Urinary bladder (tissue), 4 donors: ENCODE measurements around the gene SLC48A1. TPM values are rescaled to one million over a fixed set of nuclear protein-coding genes. Genes with fewer than 3 reads are reported as not detected.

ENCODE experiments used
- DNase-seq: peaks from one replicate; pipeline ENCODE4 v3.0.0-alpha.2; 2015; ENCODE audit errors: extremely low spot score
- H3K27ac ChIP-seq: one replicate; pipeline ENCODE4 v1.5.1; 2013; ENCODE audit warnings: low read depth, mild to moderate bottlenecking, moderate library complexity
- H3K36me3 ChIP-seq: one replicate; pipeline ENCODE4 v1.6.1; 2013; ENCODE audit warnings: mild to moderate bottlenecking, moderate library complexity; ENCODE audit not compliant: insufficient read depth
- H3K4me1 ChIP-seq: one replicate; pipeline ENCODE4 v1.6.1; 2013; ENCODE audit warnings: mild to moderate bottlenecking, moderate library complexity; ENCODE audit not compliant: insufficient read depth
- H3K4me3 ChIP-seq: one replicate; pipeline ENCODE4 v1.5.1; 2013; ENCODE audit warnings: low read depth, low read length
- WGBS: extraction: QIAGEN DNeasy Blood & Tissue Kit; methylation state at CpG from one replicate; pipeline ENCODE4 v1.1.7; 2013; 5-methylcytosine and 5-hydroxymethylcytosine counted together
- polyA plus RNA-seq: library from polyadenylated mRNA; stranded (reverse); fragments of 200-250 nt; gene quantifications from one replicate; pipeline ENCODE4 v1.2.3, GENCODE V29; 2013
- total RNA-seq: library from RNA; depleted of rRNA; stranded (reverse); fragments of >200 nt; gene quantifications from one replicate; pipeline ENCODE4 v1.2.3, GENCODE V29; 2014
- donor health status: healthy with polysubstance abuse.
- donor health status: healthy.

SLC48A1 gene
- total and polyA plus RNA-seq, 2 donors: 8.6 to 31.1 TPM

- H3K4me1 ChIP-seq: no peaks in the 10 kb centered on the region
- peak overlapping the region; percentile 62 for H3K4me3 ChIP-seq
- DNase-seq: no peak
- WGBS: 56% methylated on average over 7 of the region's 7 CpGs
- H3K36me3 ChIP-seq: no peaks in the 10 kb centered on the region
- H3K27ac ChIP-seq: no peak overlapping the region
These were observed 15.6 kb upstream of the SLC48A1 start for GRCh38 chr12:47757364-47757839.

- WGBS: 44% methylated on average over 20 of the region's 20 CpGs
- H3K36me3 ChIP-seq: no peaks in the 10 kb centered on the region
- peak overlapping the region; percentile 42 for H3K27ac ChIP-seq
- no peaks in the 10 kb centered on the region for H3K4me1 ChIP-seq
- H3K4me3 ChIP-seq: peak overlapping the region; percentile 62
- no peak for DNase-seq
These were observed 15.0 kb upstream of the SLC48A1 start for GRCh38 chr12:47757840-47758583.

GRCh38 chr12:47758584-47758833 is 14.5 kb upstream of the SLC48A1 start:
- Histone ChIP-seq H3K4me3 (peak overlapping the region; percentile 62), H3K4me1 (no peaks in the 10 kb centered on the region), H3K27ac (no peak overlapping the region), H3K36me3 (no peaks in the 10 kb centered on the region)
- no peak for DNase-seq
- 4% methylated on average over 10 of the region's 10 CpGs for WGBS

- Histone ChIP-seq H3K4me3 (peak within 1 kb of the TSS; percentile 62), H3K27ac (peak within 1 kb of the TSS; percentile 60), H3K4me1 (no peaks in the 10 kb centered on the region), H3K36me3 (no peaks in the 10 kb centered on the region)
- WGBS: 1% methylated on average over 57 of the region's 57 CpGs
- peak; percentile 65 for DNase-seq
These were observed 14.0 kb upstream of the SLC48A1 start, which contains the start of gene RAPGEF3 for GRCh38 chr12:47758834-47759690. Gene RAPGEF3, minus strand, starts transcription at chr12:47758880. Its CDS starts 324 bp downstream, at chr12:47758556.

GRCh38 chr12:47762850-47763465 is 10.1 kb upstream of the SLC48A1 start:
- H3K4me3 ChIP-seq: no peak overlapping the region
- DNase-seq: no peak
- no peaks in the 10 kb centered on the region for H3K36me3 ChIP-seq
- WGBS: 84% methylated on average over 3 of the region's 3 CpGs
- H3K4me1 ChIP-seq: no peaks in the 10 kb centered on the region
- H3K27ac ChIP-seq: no peak overlapping the region

GRCh38 chr12:47763481-47764346 is 9.3 kb upstream of the SLC48A1 start:
- DNase-seq: no peak
- no peaks in the 10 kb centered on the region for H3K4me1 ChIP-seq
- no peak overlapping the region for H3K4me3 ChIP-seq
- H3K36me3 ChIP-seq: no peaks in the 10 kb centered on the region
- WGBS: 87% methylated on average over 8 of the region's 8 CpGs
- H3K27ac ChIP-seq: no peak overlapping the region

- Histone ChIP-seq H3K27ac (no peak overlapping the region), H3K4me1 (no peaks in the 10 kb centered on the region), H3K4me3 (no peak overlapping the region), H3K36me3 (no peaks in the 10 kb centered on the region)
- DNase-seq: no peak
- 67% methylated on average over 5 of the region's 5 CpGs for WGBS
These were observed 6.4 kb upstream of the SLC48A1 start for GRCh38 chr12:47766502-47767215.

GRCh38 chr12:47767216-47767724 is 5.8 kb upstream of the SLC48A1 start:
- WGBS: 54% methylated on average over 4 of the region's 4 CpGs
- Histone ChIP-seq H3K27ac (no peak overlapping the region), H3K4me1 (no peaks in the 10 kb centered on the region), H3K36me3 (no peaks in the 10 kb centered on the region), H3K4me3 (no peak overlapping the region)
- DNase-seq: no peak

GRCh38 chr12:47768323-47768811 is 4.7 kb upstream of the SLC48A1 start:
- Histone ChIP-seq H3K27ac (no peak overlapping the region), H3K36me3 (no peaks in the 10 kb centered on the region), H3K4me3 (no peak overlapping the region), H3K4me1 (no peaks in the 10 kb centered on the region)
- DNase-seq: no peak
- 45% methylated on average over 2 of the region's 2 CpGs for WGBS

- DNase-seq: no peak
- Histone ChIP-seq H3K4me3 (no peak overlapping the region), H3K4me1 (no peaks in the 10 kb centered on the region), H3K36me3 (no peaks in the 10 kb centered on the region), H3K27ac (no peak overlapping the region)
- 83% methylated on average over 4 of the region's 4 CpGs for WGBS
These were observed 3.6 kb upstream of the SLC48A1 start for GRCh38 chr12:47769234-47770085.

GRCh38 chr12:47770086-47770726 is 2.8 kb upstream of the SLC48A1 start:
- WGBS: 86% methylated on average over 3 of the region's 3 CpGs
- Histone ChIP-seq H3K27ac (no peak overlapping the region), H3K4me1 (no peaks in the 10 kb centered on the region), H3K4me3 (no peak overlapping the region), H3K36me3 (no peaks in the 10 kb centered on the region)
- no peak for DNase-seq
